ENCODE results near the gene TRPM8. TPM values are rescaled to one million over a fixed set of nuclear protein-coding genes. Genes with fewer than 3 reads are reported as not detected.

TRPM8 gene
- total and polyA plus RNA-seq, 2 of the 13 experiments (the other 11 are each of a cell fraction or from before 2014, with no cell fraction given) = 0.12 TPM; not detected in 1

DNA sequence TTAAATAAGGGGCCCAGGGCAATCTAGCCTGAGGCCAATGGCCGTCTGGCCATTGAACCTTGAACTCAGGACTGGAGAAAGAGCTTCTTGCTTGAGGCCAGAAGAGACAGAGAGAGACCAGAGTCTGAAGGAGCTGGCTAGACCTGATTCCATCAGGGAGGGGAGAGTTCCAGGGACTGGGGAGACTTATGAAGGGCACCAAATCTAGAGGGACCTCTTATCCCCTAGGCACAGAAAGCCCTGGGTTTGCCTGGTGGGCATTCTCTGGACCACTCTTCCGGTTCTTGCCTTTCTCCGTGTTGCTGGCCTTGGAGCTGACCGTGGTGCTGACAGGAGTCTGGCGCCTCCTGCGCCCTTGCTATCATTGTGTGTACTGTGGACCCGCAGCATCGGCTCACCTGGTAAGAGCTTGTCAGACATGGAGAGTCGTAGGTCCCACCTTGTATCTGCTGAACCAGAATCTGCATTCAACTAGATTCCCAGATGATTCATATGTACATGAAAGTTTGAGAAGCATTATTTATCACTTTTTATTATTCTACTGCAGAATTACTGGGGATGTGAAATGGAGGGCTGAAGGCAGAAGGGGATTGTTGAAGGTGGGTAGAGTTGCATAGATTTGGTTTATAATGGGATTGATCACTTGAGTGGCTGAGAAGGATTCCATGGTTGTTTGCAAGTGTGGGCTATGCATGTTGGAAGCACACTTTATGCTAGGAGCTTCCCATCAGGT is 4.3 kb upstream of the TRPM8 start (continued):
- TF ChIP-seq ZFP82 (CRISPR knock-in tag; IDR thresholded peaks at IDR 0.05; ENCODE audit: borderline replicate concordance) (no peak), ZNF674 (CRISPR knock-in tag; IDR thresholded peaks at IDR 0.05; ENCODE audit: low read depth) (no peak), RFX1 (IDR thresholded peaks at IDR 0.05) (no peak), PHF21A (CRISPR knock-in tag; IDR thresholded peaks at IDR 0.05) (no peak), HES4 (CRISPR knock-in tag; IDR thresholded peaks at IDR 0.05; ENCODE audit: borderline replicate concordance) (0 out of 2 replicates have a peak, but pooled peaks have one; percentile 53), SRF (IDR thresholded peaks at IDR 0.05; ENCODE audit: low read depth, low read length) (no peak), CCAR2 (optimal IDR thresholded peaks at IDR 0.05; ENCODE audit: low read depth, low read length) (no peak), RXRA (CRISPR knock-in tag; IDR thresholded peaks at IDR 0.05) (no peak), ZSCAN22 (CRISPR knock-in tag; IDR thresholded peaks at IDR 0.05) (no peak), WIZ (CRISPR knock-in tag; IDR thresholded peaks at IDR 0.05) (peak; percentile 99), ZSCAN31 (CRISPR knock-in tag; IDR thresholded peaks at IDR 0.05; ENCODE audit: low read depth) (no peak), ZC3H4 (CRISPR knock-in tag; IDR thresholded peaks at IDR 0.05; ENCODE audit: borderline replicate concordance) (no peak), ZZZ3 (CRISPR knock-in tag; IDR thresholded peaks at IDR 0.05; ENCODE audit: borderline replicate concordance) (no peak), FOXK1 (CRISPR knock-in tag; IDR thresholded peaks at IDR 0.05; ENCODE audit: borderline replicate concordance, low read depth) (peak; percentile 23; the same call in 1 of the 2 replicates), ZNF331 (CRISPR knock-in tag; IDR thresholded peaks at IDR 0.05) (peak; percentile 63)
- TF ChIP-seq, protein P1, sequence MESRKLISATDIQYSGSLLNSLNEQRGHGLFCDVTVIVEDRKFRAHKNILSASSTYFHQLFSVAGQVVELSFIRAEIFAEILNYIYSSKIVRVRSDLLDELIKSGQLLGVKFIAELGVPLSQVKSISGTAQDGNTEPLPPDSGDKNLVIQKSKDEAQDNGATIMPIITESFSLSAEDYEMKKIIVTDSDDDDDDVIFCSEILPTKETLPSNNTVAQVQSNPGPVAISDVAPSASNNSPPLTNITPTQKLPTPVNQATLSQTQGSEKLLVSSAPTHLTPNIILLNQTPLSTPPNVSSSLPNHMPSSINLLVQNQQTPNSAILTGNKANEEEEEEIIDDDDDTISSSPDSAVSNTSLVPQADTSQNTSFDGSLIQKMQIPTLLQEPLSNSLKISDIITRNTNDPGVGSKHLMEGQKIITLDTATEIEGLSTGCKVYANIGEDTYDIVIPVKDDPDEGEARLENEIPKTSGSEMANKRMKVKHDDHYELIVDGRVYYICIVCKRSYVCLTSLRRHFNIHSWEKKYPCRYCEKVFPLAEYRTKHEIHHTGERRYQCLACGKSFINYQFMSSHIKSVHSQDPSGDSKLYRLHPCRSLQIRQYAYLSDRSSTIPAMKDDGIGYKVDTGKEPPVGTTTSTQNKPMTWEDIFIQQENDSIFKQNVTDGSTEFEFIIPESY (CRISPR knock-in tag; IDR thresholded peaks at IDR 0.05) = no peak
- TF ChIP-seq, protein P2, sequence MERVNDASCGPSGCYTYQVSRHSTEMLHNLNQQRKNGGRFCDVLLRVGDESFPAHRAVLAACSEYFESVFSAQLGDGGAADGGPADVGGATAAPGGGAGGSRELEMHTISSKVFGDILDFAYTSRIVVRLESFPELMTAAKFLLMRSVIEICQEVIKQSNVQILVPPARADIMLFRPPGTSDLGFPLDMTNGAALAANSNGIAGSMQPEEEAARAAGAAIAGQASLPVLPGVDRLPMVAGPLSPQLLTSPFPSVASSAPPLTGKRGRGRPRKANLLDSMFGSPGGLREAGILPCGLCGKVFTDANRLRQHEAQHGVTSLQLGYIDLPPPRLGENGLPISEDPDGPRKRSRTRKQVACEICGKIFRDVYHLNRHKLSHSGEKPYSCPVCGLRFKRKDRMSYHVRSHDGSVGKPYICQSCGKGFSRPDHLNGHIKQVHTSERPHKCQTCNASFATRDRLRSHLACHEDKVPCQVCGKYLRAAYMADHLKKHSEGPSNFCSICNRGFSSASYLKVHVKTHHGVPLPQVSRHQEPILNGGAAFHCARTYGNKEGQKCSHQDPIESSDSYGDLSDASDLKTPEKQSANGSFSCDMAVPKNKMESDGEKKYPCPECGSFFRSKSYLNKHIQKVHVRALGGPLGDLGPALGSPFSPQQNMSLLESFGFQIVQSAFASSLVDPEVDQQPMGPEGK (CRISPR knock-in tag; IDR thresholded peaks at IDR 0.05) = no peak
- TF ChIP-seq, protein P3, sequence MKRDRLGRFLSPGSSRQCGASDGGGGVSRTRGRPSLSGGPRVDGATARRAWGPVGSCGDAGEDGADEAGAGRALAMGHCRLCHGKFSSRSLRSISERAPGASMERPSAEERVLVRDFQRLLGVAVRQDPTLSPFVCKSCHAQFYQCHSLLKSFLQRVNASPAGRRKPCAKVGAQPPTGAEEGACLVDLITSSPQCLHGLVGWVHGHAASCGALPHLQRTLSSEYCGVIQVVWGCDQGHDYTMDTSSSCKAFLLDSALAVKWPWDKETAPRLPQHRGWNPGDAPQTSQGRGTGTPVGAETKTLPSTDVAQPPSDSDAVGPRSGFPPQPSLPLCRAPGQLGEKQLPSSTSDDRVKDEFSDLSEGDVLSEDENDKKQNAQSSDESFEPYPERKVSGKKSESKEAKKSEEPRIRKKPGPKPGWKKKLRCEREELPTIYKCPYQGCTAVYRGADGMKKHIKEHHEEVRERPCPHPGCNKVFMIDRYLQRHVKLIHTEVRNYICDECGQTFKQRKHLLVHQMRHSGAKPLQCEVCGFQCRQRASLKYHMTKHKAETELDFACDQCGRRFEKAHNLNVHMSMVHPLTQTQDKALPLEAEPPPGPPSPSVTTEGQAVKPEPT (CRISPR knock-in tag; IDR thresholded peaks at IDR 0.05; ENCODE audit: low read depth) = no peak
- TF ChIP-seq, protein P4, sequence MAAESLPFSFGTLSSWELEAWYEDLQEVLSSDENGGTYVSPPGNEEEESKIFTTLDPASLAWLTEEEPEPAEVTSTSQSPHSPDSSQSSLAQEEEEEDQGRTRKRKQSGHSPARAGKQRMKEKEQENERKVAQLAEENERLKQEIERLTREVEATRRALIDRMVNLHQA (CRISPR knock-in tag; IDR thresholded peaks at IDR 0.05) = no peak
- TF ChIP-seq, protein P5, sequence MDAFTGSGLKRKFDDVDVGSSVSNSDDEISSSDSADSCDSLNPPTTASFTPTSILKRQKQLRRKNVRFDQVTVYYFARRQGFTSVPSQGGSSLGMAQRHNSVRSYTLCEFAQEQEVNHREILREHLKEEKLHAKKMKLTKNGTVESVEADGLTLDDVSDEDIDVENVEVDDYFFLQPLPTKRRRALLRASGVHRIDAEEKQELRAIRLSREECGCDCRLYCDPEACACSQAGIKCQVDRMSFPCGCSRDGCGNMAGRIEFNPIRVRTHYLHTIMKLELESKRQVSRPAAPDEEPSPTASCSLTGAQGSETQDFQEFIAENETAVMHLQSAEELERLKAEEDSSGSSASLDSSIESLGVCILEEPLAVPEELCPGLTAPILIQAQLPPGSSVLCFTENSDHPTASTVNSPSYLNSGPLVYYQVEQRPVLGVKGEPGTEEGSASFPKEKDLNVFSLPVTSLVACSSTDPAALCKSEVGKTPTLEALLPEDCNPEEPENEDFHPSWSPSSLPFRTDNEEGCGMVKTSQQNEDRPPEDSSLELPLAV (CRISPR knock-in tag; conservative IDR thresholded peaks at IDR 0.05; ENCODE audit: low read depth) = no peak
- TF ChIP-seq, protein P6, sequence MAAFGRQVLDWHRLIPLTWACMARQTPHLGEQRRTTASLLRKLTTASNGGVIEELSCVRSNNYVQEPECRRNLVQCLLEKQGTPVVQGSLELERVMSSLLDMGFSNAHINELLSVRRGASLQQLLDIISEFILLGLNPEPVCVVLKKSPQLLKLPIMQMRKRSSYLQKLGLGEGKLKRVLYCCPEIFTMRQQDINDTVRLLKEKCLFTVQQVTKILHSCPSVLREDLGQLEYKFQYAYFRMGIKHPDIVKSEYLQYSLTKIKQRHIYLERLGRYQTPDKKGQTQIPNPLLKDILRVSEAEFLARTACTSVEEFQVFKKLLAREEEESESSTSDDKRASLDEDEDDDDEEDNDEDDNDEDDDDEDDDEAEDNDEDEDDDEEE (CRISPR knock-in tag; IDR thresholded peaks at IDR 0.05) = no peak
